DMS 273 (cell line): ENCODE measurements around the gene SORCS2.

Experiments
- DNase-seq: peaks from one replicate; lab custom pipeline; 2025; ENCODE audit not compliant: unreplicated experiment; lab: John Stamatoyannopoulos, UW

SORCS2 gene

GRCh38 chr4:7516096-7516772 lies 323.9 kb downstream of the SORCS2 start:
- DNase-seq = no peak

- DNase-seq = no peak
These were observed 324.4 kb downstream of the SORCS2 start for GRCh38 chr4:7516773-7517144.

DNA sequence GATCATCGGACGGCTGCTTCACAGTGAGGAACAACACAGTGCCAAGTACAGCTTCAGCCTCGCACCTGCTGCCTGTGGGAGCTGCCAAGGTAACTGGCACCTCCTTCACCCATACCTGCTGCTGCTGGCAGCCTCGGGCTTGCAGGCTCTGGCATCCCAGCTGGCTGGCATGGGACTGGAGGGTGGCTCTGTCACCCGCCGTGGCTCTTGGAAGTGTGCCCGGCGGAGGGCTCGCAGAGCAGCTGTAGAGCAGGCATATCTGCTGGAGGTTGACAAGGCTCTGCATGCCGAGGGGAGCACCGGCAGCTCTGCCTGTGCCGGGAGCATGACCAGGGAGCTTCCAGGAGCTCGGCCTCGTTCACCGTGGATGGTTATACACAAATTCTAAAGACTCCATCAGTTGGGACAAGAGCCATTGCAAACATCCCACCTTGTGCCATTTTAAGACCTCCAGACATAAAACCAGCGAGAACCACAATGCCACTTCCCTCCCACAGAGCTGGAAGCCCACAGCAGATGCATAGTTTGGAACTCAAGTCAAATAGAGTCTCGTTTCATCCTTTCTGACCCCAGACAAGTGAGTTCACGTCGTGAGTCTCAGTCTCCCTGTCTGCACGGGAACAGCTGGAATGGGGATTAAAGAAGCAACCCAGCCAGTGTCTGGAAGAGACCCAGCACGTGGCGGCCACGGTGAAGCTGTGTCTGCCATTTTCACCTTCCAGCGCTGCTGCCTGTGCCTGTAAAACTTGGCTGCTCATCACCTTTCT lies 326.7 kb downstream of the SORCS2 start:
- DNase-seq = peak; percentile 48

DNA sequence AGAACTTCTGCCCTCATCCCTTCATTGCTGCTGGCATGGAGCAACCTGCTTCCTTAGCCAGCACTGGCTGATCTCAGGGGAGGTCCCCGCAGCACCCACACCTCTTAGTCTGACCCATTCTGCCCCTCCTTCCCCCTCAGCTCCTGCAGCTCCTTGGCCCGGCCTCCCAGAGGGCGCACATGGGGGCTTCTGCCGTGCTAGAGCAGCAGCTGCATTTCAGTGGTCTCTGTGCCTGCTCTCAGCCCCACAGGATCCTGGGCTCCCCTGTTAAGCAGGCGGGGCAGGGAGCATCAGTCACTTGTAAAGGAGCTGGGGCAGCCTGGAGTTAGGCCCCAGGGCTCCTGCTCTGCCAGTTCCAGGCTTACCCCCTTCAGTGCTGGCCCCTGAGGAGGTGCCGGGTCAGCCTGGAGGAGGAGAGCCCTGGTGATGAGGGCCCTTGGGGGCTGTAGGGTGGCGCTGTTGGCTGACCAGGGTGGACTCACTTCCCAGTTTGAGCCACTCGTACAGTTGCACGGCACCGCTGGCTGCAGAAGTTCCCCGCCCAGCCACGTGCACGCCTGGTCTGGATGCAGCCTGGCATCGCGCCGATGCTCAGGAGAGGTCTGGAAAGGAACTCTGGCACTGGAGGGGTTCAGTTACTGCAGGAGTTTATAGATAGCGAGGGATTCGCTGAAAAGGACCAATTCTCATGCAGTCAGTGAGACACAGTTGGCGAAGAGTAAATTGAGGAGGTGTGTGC lies 327.5 kb downstream of the SORCS2 start:
- peak; percentile 23 for DNase-seq

DNA sequence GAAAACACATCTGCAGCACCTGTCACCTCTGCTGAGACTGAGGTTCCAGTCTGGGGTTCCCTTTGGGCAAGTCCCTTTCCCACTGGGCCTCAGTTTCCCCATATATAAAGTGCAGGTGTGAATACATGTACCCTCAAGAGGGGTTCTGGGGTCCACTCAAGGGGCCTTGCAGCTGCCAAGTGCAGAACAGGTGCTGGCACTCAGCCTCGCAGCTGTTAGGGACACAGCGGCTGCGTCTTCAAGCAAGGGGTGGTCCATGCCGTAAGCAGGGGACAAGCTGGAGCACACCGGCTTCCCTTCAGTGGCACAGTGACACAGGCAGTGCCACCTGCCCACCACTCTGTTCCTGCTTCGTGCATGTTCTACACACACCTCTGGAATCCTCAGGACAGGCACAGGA lies 329.3 kb downstream of the SORCS2 start:
- DNase-seq = no peak

- no peak for DNase-seq
These were observed 330.3 kb downstream of the SORCS2 start for GRCh38 chr4:7522452-7523220.

DNA sequence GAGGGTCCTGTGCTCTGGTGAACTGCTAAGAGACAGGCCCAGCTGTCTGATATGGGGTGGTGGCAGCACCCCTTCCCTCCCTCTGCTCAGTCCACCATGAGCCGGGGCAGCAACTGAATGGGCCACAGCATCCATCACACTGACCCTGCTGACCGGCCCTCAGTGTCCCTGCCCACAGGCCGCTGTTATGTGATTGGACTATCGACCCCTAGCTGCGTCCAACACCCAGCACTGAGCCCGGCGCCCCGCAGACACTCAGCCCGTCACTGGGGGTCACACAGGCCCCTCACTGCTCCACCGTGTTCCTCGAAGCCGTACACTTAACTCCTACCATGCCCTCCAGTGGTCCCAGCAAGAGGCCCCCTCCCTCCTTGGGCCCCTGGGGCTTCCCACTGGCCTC lies 331.2 kb downstream of the SORCS2 start:
- DNase-seq = no peak

DNA sequence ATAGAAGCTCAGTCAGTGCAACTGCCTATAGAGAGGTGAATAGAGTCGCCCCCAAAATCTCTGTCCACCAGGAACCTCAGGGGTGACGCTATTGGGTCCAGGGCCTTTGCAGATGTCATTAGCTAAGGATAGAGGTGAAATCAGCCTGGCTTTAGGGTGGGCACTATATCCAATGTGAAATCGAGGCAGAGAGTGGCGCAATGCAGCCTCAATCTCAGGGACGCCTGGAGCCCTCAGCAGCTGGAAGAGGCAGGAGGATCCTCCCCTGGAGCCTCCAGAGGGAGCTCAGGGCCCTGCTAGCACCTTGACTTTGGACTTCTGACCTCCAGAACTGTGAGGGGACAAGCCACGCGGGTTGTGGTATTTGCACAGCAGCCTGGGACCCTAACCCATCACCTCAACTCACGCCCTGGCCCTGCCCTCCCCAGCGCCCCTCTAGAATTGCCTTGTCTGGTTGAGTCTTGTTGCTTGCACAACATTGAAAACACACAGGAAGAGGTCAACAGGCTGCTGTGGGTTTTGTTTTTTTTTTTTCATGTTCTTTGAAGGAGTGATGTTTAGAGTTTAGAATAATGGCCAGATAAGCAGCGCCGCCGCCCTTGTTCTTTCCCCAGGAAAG lies 331.8 kb downstream of the SORCS2 start:
- no peak for DNase-seq

DNA sequence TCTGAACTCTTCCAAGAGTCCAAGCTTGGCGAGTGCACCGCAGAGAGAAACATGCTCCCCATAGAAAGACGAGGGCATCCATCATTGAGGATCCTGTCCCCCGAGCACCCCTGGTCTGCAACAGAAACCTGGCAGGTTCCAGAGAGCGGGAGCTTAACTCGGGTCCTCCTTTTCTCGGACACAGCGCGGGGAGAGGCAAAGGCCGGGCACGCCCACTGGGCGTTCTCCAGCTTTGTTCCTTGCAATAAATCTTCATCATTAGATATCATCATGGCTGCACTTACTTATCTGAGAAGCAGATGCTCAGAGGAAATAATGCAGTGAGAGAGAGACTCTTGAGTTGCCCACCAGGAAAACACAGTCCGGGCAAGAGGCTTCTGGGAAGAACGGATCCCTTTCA lies 332.5 kb downstream of the SORCS2 start:
- DNase-seq = no peak

DNA sequence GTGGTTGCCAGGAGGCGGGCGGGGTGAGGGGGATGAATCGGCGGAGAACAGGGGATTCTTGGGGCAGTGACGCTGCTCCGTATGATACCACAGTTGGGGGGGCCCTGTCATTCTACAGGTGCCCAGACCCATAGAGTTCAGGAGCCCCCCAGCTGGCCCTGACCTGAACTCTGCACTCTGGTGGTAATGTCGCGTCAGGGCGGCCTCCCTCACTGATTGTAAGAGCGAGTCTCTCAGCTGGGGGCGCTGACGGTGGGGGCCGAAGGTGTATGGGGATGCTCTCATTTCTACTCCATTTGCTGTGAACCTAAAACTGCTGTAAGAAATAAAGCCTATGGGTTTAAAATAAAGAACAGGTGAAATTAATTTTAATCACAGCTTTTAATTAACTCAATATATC lies 334.2 kb downstream of the SORCS2 start:
- peak; percentile 21 for DNase-seq

- DNase-seq = no peak
These were observed 334.7 kb downstream of the SORCS2 start for GRCh38 chr4:7526929-7527535.

GRCh38 chr4:7529368-7530080 lies 337.2 kb downstream of the SORCS2 start:
- DNase-seq = no peak

- no peak for DNase-seq
These were observed 337.7 kb downstream of the SORCS2 start for GRCh38 chr4:7530082-7530481.

DNA sequence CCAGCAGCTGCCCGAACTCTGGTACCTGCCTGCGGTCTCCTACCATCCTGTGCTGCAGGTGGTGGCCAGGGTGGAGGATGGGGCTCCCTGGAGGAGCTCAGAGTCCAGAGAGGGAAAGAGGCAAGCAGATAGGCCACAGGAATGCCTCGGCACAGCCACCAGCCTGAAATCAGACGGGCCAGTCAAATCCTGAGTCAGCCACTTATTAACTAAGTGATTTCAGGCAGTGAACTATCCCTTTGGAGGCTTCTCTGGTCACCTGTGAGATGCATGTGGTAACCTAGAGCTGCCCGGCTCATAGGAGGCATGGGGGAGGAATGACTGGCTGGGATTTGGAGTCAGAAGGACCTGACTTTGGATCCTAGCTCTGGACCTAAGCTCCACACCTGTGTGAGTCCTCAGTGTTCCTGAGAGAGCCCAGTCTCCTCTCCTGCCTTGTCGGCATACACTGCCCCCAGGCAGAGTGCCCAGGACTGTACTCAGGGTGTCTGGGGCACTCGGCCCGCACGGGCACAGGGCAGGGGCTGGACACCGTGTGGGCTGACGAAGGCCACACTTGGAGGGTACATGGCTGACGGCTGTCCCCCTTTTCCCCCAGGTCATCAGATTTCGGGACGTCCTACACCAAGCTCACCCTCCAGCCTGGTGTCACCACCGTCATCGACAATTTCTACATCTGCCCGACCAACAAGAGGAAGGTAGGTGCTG lies 338.7 kb downstream of the SORCS2 start:
- no peak for DNase-seq

- DNase-seq = no peak
These were observed 339.3 kb downstream of the SORCS2 start for GRCh38 chr4:7531640-7531994.

DNA sequence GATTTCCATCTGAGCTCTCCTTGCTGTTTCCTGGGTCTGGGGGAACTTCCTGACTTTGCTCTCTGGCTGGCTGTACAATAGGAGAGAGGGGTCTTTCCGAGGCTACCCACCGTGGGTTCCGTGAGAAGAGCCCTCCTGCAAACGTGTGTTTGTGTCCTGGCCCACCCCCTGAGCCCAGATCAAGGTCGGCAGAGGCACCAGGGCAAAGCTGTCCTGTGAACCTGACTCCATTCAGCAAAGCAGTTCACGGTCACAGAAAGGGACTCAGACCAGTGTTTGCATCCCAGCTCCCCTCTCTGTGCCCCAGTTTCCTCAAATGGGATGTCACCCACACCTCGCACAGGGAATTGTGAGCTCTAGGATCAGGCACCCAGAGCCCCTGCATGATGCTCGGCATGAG lies 339.7 kb downstream of the SORCS2 start:
- no peak for DNase-seq

DNA sequence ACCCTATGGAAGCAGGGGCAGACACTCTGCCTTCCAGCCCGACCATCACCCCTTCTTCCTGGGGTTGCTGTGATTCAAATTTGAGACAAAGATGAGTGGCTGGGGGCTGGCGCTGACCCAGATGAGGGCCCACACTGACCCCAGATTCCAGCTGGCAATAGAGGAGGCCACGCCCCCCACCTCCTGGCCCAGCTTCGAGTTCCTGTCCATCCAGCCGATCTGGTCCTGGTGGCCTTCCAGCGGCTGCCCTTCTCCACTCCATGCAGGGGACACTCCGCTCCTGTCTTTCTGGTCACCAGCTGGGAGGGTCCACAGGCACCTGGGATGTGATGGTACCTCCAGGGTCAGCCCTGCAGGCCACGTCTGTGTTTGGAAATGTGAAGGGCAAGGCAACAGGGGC lies 340.9 kb downstream of the SORCS2 start:
- DNase-seq = no peak

DNA sequence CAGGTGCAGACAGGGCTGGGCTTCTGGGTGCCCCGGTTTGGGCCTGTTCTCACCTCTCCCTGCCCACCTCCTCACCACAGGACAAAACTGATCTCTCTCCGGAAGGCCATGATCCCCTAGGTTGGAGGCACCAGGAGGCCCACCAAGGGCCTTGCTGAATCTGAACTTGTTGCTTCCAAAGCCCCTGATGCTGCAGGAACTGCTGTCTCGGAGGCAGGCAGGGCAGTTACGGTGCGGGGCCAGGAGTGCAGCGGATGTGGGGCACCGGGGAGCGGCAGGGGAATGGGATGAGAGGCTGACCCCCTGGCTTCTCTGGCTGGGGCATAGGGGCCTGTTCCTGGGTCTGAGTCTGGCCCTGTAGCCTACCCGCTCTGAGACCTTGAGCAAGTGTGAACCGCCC lies 342.8 kb downstream of the SORCS2 start:
- no peak for DNase-seq

DNA sequence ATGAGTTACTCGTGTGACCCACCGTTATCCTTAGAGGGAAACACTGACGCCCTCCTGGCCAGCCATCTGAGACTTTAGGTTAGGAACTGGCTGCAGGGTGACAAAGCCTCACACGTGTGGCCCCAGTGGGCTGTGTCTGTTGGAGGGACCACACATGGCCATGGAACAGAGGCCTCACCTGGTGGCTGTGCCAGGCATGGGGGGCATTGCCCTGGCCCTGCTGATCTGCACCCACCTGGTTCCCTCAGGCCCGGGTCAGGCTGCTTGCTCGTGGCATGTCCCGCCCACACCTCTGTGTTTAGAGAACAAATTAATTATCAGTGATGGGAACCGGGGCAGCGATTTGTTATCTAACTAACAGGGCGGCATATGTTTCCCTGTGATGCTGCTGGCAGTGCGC lies 343.3 kb downstream of the SORCS2 start:
- no peak for DNase-seq
